Measurements from ENCODE around the gene MAGEA11.
"Not testable (repeated sequence)": the region's sequence is repeated elsewhere in the genome, so short reads cannot be mapped to it uniquely, and the experiment has no call there.

DNA sequence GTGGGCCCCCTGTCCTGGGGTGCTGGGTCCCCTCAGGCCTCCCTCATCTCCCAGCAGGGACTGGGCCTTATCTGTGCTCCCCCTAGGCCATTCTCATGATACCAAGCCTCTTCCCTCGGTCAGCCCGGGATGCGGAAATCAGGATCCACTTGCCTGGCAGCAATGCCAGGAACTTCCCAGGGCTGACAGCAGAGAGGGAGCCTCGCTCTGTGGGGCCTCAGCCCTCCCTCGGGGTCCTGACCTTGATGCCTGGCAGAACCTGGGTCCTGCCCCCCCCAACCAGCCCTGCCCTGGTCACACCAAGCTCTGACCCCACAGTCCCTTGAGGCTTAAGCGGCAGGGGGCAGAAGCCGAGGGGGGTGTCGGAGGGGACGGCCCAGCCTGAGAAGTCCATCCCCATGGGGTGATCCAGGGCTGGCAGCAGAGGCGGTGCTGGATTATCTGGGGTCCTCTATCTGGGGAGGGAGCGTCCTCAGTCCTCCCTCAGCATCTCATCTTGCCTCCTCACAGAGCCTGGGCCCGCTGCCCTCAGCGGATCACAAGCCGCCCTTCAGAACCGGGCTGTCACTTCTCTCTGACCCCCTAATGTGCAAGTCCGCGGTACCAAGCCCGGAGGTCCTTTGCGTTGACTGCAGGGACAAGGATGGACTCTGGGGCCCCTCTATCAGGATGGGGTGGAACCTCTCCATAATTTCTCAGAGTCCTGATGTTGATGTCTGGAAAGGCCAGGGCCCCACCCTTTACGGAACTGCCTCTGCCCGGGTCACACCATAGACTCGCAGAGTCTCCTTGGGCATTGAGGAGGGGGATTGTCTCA lies 50.2 kb downstream of the MAGEA11 start:
- TF ChIP-seq MAX (IDR thresholded peaks at IDR 0.05); ZNF274 (IDR thresholded peaks at IDR 0.05; ENCODE audit: borderline replicate concordance, extremely low read depth, low read length); TAF1 (IDR thresholded peaks at IDR 0.05; ENCODE audit: low read depth, low read length); CTCF (IDR thresholded peaks at IDR 0.05; ENCODE audit: control extremely low read depth in 1 of 3, insufficient read depth in 1 of 3, low read depth in 1 of 3, low read length in 3 of 3); RAD21 (IDR thresholded peaks at IDR 0.05 in 1 of 2, conservative IDR thresholded peaks at IDR 0.05 in 1 of 2; ENCODE audit: low read depth in 2 of 2, low read length in 2 of 2); HDAC2 (IDR thresholded peaks at IDR 0.05; ENCODE audit: borderline replicate concordance in 1 of 2, low read depth in 2 of 2, low read length in 2 of 2); POLR2A (IDR thresholded peaks at IDR 0.05; ENCODE audit: control extremely low read depth in 1 of 2, low read depth in 2 of 2, low read length in 2 of 2); USF2 (IDR thresholded peaks at IDR 0.05; ENCODE audit: low read length); EZH2 (IDR thresholded peaks at IDR 0.05; ENCODE audit: low read depth, low read length, severe bottlenecking): not testable (repeated sequence)
